SK-N-SH (cell line): Measurements from ENCODE around the gene PCDHGB1.

Experiments used
- CTCF ChIP-seq: fragments of 200-600 bp; sonication (generic); IDR thresholded peaks from 2 replicates; pipeline ENCODE4 v1.6.1; 2017; ENCODE audit warnings: antibody characterized with exemption, mild to moderate bottlenecking, moderate library complexity
- FOXJ3 ChIP-seq: sonication (generic); formaldehyde crosslinking; IDR thresholded peaks from 2 replicates; pipeline ENCODE4 v1.5.1; 2020; ENCODE audit warnings: mild to moderate bottlenecking, missing genetic modification reagents
- REST ChIP-seq: IDR thresholded peaks from 2 replicates; pipeline ENCODE4 v1.6.1; 2012; ENCODE audit warnings: mild to moderate bottlenecking, low read depth, low read length, moderate library complexity
- RFX5 ChIP-seq: IDR thresholded peaks from 2 replicates; pipeline ENCODE4 v1.6.1; 2012; ENCODE audit warnings: mild to moderate bottlenecking, improper control_type of control experiment, low read length

DNA sequence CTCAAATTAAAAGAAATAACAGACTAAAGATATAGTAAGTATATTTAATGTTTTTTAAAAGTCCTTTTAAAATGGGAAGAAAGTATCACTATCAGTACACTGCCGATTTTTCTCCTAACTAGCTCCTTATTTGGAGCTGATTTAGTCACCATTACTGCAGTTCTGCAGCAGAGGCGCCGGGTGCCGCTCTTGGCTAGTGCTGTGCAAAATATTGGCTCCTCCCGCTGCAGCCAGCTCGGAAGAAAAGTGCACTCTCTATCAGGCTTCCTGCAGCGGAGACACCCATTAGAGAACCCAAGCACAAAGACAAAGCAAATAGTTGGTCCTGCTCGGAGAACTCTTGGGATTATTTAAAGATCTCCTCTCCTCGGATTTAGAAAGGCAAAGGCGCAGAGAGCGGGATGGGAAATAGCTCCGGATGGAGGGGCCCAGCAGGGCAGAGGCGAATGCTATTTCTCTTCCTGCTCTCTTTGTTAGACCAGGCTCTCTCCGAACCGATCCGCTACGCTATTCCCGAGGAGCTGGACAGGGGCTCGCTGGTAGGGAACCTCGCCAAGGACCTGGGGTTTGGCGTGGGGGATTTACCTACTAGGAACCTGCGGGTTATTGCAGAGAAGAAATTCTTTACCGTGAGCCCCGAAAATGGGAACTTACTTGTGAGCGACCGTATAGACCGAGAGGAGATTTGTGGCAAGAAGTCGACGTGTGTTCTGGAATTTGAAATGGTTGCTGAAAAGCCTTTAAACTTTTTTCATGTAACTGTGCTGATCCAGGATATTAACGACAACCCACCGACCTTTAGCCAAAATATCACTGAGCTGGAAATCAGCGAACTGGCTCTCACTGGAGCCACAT is 20.3 kb downstream of the PCDHGB1 start, which contains the start of gene PCDHGB3:
- no peak for TF ChIP-seq FOXJ3 (CRISPR knock-in tag)
- TF ChIP-seq RFX5: no peak
- no peak for TF ChIP-seq CTCF
- no peak for TF ChIP-seq REST
